HG02870 (cell line): Measurements from ENCODE around the gene EGFR.

Experiments
- ATAC-seq: cut with Tn5 transposase; IDR thresholded peaks from one replicate; pipeline ENCODE4 v1.9.1; 2021; ENCODE audit warnings: mild to moderate bottlenecking, moderate library complexity; ENCODE audit not compliant: unreplicated experiment

EGFR gene

GRCh38 chr7:55120501-55121198 lies 101.8 kb downstream of the EGFR start:
- ATAC-seq = no peak

GRCh38 chr7:55121249-55121648 lies 102.4 kb downstream of the EGFR start:
- no peak for ATAC-seq

- no peak for ATAC-seq
These were observed 103.4 kb downstream of the EGFR start for GRCh38 chr7:55122263-55122662.

GRCh38 chr7:55124989-55125875 lies 106.4 kb downstream of the EGFR start:
- ATAC-seq = no peak

GRCh38 chr7:55127135-55127551 lies 108.3 kb downstream of the EGFR start:
- ATAC-seq = no peak

- no peak for ATAC-seq
These were observed 108.8 kb downstream of the EGFR start for GRCh38 chr7:55127622-55128081.

- no peak for ATAC-seq
These were observed 110.0 kb downstream of the EGFR start for GRCh38 chr7:55128693-55129394.

- no peak for ATAC-seq
These were observed 111.0 kb downstream of the EGFR start for GRCh38 chr7:55129541-55130394.

GRCh38 chr7:55130395-55131141 lies 111.8 kb downstream of the EGFR start:
- peak; percentile 61 for ATAC-seq

GRCh38 chr7:55131142-55131929 lies 112.5 kb downstream of the EGFR start:
- no peak for ATAC-seq

- ATAC-seq = no peak
These were observed 113.7 kb downstream of the EGFR start for GRCh38 chr7:55132550-55132889.

- no peak for ATAC-seq
These were observed 114.2 kb downstream of the EGFR start for GRCh38 chr7:55132890-55133551.

- no peak for ATAC-seq
These were observed 115.0 kb downstream of the EGFR start for GRCh38 chr7:55133630-55134358.

- no peak for ATAC-seq
These were observed 115.5 kb downstream of the EGFR start for GRCh38 chr7:55134359-55134725.

- ATAC-seq = no peak
These were observed 116.0 kb downstream of the EGFR start for GRCh38 chr7:55134786-55135185.

GRCh38 chr7:55135462-55135861 lies 116.6 kb downstream of the EGFR start:
- no peak for ATAC-seq

- ATAC-seq = no peak
These were observed 119.8 kb downstream of the EGFR start for GRCh38 chr7:55138663-55139062.
